Epithelial cell of proximal tubule (primary cell): ENCODE results near the gene CDH4. TPM values are rescaled to one million over a fixed set of nuclear protein-coding genes. Genes with fewer than 3 reads are reported as not detected.

Source experiments
- DNase-seq: peaks from one replicate; pipeline ENCODE4 v3.0.0-alpha.2; 2011; ENCODE audit warnings: low read depth
- H3K4me3 ChIP-seq: 2 replicates; pipeline ENCODE4 v1.5.1; 2011; ENCODE audit warnings: low read depth, mild to moderate bottlenecking, low read length
- total RNA-seq: library from RNA; depleted of rRNA; stranded (reverse); fragments of >200 nt; gene quantifications from 2 replicates; pipeline ENCODE4 v1.2.3, GENCODE V29; 2015
- TF ChIP-seq, protein P1 (sequence below): conservative IDR thresholded peaks from 2 replicates; pipeline ENCODE4 v1.5.1; 2012; ENCODE audit warnings: low read depth, mild to moderate bottlenecking, low read length

CDH4 gene
- total RNA-seq, 1 donor from 2014 or later, result 17.1 TPM

DNA sequence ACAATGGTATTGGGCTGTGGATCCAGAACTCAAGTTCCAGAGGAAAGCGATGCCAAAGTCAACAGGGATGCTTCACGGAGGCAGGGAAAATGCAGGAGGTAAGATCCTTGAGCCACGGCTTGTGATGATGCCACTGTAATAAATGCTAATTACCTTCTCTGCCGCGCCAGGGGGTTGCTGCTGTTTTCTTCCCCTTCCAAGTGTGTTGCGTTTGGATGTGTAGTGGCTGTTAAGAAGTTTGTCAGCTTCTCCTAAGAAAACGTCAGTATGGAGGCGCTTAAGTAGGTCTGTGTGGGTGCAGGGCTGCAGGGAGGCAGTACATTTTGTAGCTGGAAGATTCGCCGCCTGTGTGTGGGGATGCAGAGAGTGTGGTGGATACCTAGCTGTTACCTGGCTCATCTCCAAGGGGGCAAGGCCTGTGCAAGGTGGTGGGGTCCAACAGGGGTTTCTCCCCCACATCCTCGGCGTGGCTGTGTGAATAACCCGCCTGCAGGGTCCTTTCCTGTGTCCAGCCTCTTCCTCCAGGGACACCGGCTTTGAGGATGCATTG, 318.7 kb downstream of the CDH4 start:
- TF ChIP-seq, protein P1, sequence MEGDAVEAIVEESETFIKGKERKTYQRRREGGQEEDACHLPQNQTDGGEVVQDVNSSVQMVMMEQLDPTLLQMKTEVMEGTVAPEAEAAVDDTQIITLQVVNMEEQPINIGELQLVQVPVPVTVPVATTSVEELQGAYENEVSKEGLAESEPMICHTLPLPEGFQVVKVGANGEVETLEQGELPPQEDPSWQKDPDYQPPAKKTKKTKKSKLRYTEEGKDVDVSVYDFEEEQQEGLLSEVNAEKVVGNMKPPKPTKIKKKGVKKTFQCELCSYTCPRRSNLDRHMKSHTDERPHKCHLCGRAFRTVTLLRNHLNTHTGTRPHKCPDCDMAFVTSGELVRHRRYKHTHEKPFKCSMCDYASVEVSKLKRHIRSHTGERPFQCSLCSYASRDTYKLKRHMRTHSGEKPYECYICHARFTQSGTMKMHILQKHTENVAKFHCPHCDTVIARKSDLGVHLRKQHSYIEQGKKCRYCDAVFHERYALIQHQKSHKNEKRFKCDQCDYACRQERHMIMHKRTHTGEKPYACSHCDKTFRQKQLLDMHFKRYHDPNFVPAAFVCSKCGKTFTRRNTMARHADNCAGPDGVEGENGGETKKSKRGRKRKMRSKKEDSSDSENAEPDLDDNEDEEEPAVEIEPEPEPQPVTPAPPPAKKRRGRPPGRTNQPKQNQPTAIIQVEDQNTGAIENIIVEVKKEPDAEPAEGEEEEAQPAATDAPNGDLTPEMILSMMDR, result no peak
- no peak for DNase-seq
- H3K4me3 ChIP-seq, result no peak overlapping the region

DNA sequence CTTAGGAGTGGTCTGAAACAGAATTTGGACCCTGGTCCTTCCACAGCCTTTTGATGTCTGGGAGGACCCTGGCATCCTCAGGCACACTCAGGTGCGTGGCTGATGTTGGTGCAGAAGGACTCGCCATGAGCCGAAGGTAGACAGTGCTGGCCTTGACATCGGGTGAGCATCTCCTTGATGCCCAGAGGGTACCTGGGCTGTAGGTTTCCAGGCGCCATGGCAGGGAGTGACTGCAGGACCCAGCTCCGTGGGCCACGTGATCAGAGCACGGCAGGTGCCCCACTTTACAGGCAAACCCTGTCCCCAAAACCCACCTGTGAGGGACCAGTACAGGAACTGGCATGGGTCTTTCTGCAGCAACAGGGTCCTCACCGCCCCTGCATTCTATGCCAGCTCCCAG, 319.2 kb downstream of the CDH4 start:
- H3K4me3 ChIP-seq, result no peak overlapping the region
- no peak for DNase-seq
- TF ChIP-seq, protein P1, result no peak

DNA sequence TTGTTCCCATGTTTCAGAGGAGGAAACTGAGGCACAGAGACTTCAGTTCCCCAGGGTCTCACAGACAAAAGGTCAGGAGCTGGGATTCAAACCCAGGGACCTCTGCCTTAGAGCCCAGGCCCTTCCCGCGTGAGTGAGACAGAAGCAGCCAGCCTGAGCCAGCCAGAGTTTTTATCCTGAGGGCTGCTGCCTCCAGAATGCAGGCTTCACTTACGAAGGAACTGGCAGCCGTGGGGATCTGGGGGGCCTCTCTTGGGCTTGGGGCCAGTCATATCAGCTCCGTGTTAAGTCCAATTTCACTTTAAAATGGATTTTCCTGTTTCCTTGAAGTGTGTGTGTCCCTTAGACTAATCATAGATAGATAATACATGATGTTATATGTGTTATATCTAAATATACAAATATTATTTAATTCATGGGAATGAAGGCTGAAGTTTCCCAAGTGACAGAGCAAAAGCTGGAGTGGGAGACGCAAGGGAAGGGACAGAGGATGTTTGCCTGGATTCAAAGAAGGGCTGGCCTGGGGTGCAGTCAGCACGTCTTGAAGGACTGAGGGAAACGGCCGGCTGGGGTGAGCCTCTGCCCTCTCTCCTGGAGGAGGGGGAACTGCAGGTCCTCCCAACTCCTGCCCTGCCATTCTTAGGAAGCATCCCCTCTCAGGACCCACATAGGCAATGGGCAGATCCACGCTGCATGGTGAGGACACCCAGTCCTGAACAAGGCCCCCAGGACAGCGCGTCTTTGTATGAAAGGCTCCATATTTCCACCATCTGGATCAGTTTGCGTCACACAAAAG, 320.1 kb downstream of the CDH4 start:
- H3K4me3 ChIP-seq, result no peak overlapping the region
- no peak for DNase-seq
- TF ChIP-seq, protein P1, result no peak

DNA sequence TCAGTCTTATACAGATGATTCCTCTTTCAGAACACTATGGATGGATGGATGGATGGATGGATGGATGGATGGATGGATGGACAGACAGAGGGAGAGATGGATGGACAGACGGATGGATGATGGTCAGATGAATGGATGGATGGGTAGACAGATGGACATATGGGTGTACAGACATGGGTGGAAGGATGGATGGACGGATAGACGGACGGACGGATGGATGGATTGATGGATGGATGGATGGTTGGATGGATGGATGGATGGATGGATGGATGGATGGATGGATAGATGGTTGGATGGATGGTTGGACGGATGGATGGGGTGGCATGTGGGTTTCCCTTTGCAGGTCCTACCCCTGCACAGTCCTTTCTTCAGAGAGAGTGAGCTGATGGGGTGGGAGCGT, 320.7 kb downstream of the CDH4 start:
- no peak overlapping the region for H3K4me3 ChIP-seq
- no peak for DNase-seq
- TF ChIP-seq, protein P1, result no peak

DNA sequence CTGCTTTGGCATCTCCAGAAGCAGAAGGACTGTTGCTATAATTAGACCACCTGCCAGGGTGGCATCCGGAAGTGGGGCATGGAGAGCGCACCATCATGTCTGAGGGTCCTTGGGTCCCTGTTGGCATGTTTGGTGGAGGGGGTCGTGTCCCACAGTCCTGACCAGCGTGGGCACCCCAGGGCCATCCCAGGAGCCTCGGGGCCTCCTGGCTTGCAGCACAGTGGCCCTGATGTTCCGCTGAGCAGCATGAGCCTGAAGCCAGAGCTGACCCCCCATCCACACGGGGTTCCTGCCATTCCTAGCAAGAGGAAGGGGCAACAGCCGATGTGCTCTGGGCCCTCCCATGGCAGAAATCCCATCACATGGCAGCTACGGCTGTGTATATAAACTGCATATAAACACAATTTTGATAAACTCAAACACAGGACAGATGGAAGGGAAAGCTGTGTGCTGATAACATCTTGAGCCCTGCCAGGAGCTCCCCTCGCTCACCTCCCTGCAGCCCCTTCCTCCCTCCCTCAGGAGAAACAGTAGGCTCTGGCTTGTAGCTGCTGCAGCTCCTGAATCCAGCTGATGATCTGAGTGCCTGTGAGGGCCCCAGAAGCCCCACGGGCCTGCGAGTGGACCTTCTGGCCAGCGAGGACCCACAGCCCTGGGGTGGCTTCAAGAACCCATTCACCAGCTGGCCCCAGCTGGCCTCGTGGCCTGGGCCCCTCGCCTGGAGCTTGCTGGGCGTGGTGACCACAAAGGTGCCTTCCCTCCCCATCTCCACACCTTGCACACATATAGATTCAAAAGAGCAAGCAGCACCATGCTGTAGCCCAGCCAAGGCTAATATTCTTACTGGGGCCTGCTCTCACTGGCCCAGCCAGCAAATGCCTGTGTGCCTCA, 321.6 kb downstream of the CDH4 start:
- TF ChIP-seq, protein P1, result no peak
- DNase-seq, result no peak
- H3K4me3 ChIP-seq, result no peak overlapping the region

DNA sequence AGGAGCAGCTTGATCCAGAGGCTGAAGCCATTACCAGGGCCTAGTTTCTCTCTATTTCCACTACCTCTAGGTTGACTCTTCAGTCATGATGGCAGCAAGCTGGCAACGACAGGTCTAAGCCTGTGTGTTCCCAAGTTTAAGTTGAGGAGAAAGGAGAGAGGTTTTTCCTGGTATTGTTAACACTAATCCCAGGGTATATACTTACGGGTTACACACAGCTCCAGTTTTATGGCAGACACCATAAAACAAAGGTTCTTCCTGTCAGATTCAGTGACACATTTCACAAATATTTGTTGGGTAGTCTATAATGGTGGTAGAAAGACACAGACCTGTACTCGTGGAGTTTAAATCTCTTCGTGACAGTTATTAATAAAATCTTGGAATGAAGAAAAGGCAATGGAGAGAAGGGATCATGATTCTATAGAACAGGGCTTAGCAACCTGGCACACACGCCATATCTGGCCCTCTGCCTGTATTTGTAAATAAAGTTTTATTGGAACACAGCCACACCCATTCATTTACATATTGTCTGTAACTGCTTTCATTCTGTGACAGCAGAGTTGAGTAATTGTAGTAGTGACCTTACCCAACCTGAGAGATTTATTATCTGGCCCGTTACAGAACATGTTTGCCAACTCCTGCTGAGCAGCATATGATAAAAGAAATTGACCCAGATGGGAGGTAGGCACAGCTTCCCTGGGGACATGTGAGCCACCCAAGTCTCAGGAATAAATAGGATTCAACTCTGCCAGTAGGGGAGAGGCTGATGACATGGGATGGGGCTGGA, 323.3 kb downstream of the CDH4 start:
- TF ChIP-seq, protein P1, result no peak
- no peak overlapping the region for H3K4me3 ChIP-seq
- no peak for DNase-seq
